ENCODE results near the gene ITPR1.

DNA sequence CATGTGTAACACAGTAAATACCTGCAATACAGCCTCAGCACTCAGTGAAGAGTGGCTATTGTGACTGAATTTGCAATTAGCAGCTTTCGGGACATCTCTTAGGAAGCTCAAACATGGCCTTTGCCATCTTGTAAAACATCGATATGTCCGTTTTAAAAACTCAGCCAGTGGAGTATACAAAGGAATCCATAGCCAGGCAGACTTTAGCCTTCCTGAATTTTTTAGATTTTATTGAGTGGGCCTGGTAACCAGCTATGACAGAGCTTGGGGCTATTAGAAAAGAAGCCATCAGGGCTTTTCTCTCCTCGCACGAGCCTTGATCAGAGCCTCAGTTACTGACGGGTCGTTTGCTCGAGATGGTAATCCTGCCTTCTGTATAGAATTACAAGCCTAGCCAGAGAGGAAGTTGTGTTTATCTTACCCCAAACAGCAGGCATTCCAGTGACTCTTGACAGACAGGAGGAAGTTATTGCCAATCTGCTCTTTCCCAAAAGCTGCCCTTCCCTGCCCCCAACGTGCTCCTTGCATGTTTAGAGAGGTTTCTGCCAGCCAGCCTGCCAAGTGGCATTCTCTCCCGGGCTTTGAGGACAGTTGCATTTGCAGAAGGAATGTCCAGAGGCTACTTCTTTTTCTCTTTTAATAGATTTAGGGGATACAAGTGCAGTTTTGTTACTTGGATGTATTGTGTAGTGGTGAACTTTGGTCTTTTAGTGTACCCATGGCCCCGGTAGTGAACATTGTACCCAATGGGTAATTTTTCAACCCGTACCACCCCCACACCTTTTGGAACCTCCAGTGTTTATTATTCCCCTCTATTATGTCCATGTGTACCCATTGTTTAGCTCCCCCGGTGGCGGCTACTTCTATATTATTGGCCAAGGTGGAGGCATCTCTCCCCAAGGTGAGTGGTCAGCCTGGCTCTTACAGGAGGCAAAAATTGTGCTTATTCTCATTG, 40.6 kb downstream of the ITPR1 start:
- TF ChIP-seq EP300 (conservative IDR thresholded peaks at IDR 0.05; ENCODE audit: poor library complexity, severe bottlenecking) (no peak), POLR2AphosphoS5 (IDR thresholded peaks at IDR 0.05) (no peak), SMC3 (conservative IDR thresholded peaks at IDR 0.05; ENCODE audit: poor library complexity) (no peak), EZH2 (IDR thresholded peaks at IDR 0.05; ENCODE audit: borderline replicate concordance, insufficient read depth, low read length, poor library complexity, severe bottlenecking) (no peak), TAF1 (IDR thresholded peaks at IDR 0.05; ENCODE audit: low read depth) (no peak), MXI1 (conservative IDR thresholded peaks at IDR 0.05; ENCODE audit: poor library complexity, severe bottlenecking) (no peak)
- TF ChIP-seq, protein P1, sequence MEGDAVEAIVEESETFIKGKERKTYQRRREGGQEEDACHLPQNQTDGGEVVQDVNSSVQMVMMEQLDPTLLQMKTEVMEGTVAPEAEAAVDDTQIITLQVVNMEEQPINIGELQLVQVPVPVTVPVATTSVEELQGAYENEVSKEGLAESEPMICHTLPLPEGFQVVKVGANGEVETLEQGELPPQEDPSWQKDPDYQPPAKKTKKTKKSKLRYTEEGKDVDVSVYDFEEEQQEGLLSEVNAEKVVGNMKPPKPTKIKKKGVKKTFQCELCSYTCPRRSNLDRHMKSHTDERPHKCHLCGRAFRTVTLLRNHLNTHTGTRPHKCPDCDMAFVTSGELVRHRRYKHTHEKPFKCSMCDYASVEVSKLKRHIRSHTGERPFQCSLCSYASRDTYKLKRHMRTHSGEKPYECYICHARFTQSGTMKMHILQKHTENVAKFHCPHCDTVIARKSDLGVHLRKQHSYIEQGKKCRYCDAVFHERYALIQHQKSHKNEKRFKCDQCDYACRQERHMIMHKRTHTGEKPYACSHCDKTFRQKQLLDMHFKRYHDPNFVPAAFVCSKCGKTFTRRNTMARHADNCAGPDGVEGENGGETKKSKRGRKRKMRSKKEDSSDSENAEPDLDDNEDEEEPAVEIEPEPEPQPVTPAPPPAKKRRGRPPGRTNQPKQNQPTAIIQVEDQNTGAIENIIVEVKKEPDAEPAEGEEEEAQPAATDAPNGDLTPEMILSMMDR (IDR thresholded peaks at IDR 0.05; ENCODE audit: poor library complexity, severe bottlenecking), result no peak
- TF ChIP-seq, protein P2, sequence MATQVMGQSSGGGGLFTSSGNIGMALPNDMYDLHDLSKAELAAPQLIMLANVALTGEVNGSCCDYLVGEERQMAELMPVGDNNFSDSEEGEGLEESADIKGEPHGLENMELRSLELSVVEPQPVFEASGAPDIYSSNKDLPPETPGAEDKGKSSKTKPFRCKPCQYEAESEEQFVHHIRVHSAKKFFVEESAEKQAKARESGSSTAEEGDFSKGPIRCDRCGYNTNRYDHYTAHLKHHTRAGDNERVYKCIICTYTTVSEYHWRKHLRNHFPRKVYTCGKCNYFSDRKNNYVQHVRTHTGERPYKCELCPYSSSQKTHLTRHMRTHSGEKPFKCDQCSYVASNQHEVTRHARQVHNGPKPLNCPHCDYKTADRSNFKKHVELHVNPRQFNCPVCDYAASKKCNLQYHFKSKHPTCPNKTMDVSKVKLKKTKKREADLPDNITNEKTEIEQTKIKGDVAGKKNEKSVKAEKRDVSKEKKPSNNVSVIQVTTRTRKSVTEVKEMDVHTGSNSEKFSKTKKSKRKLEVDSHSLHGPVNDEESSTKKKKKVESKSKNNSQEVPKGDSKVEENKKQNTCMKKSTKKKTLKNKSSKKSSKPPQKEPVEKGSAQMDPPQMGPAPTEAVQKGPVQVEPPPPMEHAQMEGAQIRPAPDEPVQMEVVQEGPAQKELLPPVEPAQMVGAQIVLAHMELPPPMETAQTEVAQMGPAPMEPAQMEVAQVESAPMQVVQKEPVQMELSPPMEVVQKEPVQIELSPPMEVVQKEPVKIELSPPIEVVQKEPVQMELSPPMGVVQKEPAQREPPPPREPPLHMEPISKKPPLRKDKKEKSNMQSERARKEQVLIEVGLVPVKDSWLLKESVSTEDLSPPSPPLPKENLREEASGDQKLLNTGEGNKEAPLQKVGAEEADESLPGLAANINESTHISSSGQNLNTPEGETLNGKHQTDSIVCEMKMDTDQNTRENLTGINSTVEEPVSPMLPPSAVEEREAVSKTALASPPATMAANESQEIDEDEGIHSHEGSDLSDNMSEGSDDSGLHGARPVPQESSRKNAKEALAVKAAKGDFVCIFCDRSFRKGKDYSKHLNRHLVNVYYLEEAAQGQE (IDR thresholded peaks at IDR 0.05; ENCODE audit: borderline replicate concordance), result no peak

Measured in neural cell (in vitro differentiated cells).